Adrenal gland (tissue), 5 donors: ENCODE results near the gene AHRR.

Experiments used
- CTCF ChIP-seq, 6 experiments: fragments of 450-650 bp in 4 of 6; fragments of 200-600 bp in 2 of 6; sonication (generic) in 1 of 6; IDR thresholded peaks; 1 replicate in 5 of 6; 2 replicates in 1 of 6; pipeline versions ENCODE4 v1.5.1 to v1.8.0; 2016 to 2021; ENCODE audit warnings: antibody characterized with exemption in 6 of 6, mild to moderate bottlenecking in 2 of 6, moderate library complexity in 1 of 6
- POLR2A ChIP-seq, 2 donors: fragments of 450-650 bp; IDR thresholded peaks; one replicate each; pipeline ENCODE4 v1.6.1; 2017; ENCODE audit warnings: antibody characterized with exemption in 2 of 2, mild to moderate bottlenecking in 2 of 2, moderate library complexity in 1 of 2
- donor health status: DM: no; HTN: no; CAD: no.

- TF ChIP-seq POLR2A (IDR thresholded peaks at IDR 0.05) = no peak
- no peak for TF ChIP-seq CTCF (IDR thresholded peaks at IDR 0.05)
Observed at GRCh38 chr5:462051-462481, 140.6 kb downstream of the AHRR start.
